Measurements from ENCODE around the gene RPL22.
A peak's percentile ranks its signal among the peaks of the same experiment; 100 is the strongest.

The RPL22 gene

DNA sequence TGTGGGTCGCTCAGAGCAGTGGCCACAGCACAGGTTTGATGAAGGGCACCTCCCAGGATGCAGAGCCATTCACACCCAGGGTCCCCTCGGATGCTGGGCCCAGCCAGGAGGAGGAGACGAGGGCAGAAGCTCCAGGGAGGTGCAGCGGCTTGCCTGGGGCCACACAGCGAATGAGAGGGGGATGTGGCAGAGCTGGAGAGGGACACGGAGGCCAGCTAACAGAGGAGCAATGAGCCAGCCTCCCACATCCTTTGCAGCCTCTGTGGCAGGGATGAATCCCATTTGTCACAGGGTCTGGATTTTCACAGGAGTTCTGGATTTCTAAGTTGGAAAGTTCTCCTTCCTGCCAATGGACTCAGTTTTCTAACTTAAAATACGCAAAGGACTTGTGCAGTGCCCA is 55.2 kb downstream of the RPL22 start:
- TF ChIP-seq, protein P1, sequence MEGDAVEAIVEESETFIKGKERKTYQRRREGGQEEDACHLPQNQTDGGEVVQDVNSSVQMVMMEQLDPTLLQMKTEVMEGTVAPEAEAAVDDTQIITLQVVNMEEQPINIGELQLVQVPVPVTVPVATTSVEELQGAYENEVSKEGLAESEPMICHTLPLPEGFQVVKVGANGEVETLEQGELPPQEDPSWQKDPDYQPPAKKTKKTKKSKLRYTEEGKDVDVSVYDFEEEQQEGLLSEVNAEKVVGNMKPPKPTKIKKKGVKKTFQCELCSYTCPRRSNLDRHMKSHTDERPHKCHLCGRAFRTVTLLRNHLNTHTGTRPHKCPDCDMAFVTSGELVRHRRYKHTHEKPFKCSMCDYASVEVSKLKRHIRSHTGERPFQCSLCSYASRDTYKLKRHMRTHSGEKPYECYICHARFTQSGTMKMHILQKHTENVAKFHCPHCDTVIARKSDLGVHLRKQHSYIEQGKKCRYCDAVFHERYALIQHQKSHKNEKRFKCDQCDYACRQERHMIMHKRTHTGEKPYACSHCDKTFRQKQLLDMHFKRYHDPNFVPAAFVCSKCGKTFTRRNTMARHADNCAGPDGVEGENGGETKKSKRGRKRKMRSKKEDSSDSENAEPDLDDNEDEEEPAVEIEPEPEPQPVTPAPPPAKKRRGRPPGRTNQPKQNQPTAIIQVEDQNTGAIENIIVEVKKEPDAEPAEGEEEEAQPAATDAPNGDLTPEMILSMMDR (IDR thresholded peaks at IDR 0.05; ENCODE audit: borderline replicate concordance, insufficient read depth, low read depth, low read length): no peak
- no peak overlapping the region for H3K4me3 ChIP-seq (ENCODE audit: low read depth, low read length)

DNA sequence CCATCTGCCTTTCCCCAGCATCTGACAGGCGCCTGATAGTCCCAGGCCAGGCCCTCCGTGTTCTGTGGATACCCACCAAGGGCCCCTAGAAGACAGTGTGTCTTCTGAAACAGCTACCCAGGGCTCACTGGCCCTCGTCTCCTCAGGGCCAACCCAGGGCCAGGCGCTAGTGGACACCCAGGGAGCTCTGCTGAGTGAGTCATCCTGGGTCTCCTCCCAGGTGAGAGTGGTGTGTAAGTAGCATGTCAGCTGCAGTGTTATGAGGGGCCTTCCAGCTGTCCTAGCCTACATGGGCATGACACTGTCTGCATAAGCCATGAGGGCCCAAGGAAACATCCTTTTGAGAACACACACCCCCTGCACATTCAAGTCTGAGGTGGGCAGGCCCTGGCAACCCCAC is 56.0 kb downstream of the RPL22 start:
- TF ChIP-seq, protein P1 (IDR thresholded peaks at IDR 0.05; ENCODE audit: borderline replicate concordance, insufficient read depth, low read depth, low read length): no peak
- H3K4me3 ChIP-seq (ENCODE audit: low read depth, low read length): no peak overlapping the region

DNA sequence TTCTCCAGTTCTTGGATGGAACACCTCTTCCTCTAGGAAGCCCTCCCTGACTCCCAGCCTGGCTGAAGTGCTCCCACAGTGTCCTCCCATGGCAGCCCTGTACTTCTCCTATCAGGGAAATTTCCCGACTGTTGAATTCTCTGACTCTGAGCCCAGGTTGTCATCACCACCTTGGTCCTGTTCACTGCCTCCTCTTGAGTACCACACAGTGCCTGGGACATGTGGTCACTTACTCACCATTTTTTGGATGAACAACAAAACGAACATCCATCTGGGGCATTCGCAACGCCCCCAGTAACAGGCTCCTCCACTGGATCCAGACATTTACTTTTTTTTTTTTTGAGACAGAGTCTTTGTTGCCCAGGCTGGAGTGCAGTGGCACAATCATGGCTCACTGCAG is 56.7 kb downstream of the RPL22 start:
- TF ChIP-seq, protein P1 (IDR thresholded peaks at IDR 0.05; ENCODE audit: borderline replicate concordance, insufficient read depth, low read depth, low read length): no peak
- no peak overlapping the region for H3K4me3 ChIP-seq (ENCODE audit: low read depth, low read length)

DNA sequence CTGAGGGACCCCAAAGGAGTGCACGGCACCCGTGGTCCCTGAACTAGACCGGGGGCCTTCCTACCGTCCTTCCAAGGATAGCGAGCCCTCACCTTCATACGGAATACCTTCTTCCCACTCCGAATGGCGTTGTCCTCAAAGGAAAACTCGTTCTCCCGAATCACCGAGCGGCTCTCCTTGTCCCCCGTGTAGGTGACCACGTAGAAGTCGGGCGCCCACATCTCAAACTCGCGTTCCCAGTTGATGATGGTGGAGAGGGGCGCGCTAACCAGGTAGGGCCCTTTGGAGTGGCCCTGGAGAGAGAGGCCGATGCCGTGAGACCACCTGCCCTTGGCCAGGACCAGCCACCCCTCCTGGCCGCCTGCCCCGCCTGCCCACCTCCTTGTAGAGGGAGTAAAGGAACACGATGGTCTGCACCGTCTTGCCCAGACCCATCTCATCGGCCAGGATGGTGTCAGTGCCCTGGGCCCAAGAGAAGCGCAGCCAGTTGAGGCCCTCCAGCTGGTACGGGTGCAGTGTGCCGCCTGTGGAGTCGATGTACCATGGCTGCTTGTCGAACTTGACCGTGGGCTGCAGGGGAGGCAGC is 57.3 kb downstream of the RPL22 start:
- TF ChIP-seq, protein P1 (IDR thresholded peaks at IDR 0.05; ENCODE audit: borderline replicate concordance, insufficient read depth, low read depth, low read length): no peak

DNA sequence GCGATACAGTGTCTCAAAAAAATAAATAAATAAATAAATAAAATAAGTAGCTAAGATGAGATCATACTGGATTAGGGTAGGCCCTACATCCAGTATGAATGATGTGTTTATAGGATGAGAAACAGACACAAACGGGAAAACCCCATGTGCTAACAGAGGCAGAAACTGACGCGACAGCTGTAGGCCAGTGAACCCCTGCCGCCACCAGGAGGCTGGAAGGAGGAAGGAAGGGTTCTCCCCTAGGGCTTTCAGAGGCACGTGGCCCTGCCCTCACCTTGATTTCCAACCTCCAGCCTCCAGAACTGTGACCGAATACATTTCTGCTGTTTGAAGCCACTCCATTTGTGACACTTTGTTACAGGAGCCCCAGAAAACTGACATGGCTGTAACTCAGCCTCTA is 57.8 kb downstream of the RPL22 start:
- TF ChIP-seq, protein P1 (IDR thresholded peaks at IDR 0.05; ENCODE audit: borderline replicate concordance, insufficient read depth, low read depth, low read length): peak; percentile 39; the same call in 1 of the 2 replicates
- H3K4me3 ChIP-seq (ENCODE audit: low read depth, low read length): no peak overlapping the region

More for the DNA sequence above, 57.3 kb downstream of the RPL22 start:
- no peak overlapping the region for H3K4me3 ChIP-seq (ENCODE audit: low read depth, low read length)

DNA sequence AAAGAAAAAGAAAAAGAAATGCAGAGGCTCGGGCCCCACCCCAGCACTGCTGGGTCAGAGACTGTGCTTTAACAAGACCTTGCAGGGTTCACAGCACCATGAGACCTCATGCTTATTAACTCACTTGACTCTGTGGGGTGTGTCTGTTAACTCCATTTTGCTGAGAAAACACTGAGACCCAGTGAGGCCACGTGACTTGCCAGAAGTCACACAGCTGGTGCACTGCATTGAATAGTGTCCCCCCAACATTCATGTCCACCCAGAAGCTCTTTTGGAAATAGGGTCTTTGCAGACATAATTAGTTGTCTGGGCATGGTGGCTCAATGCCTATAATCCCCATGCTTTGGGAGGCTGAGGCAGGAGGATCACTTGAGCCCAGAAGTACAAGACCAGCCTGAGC is 59.0 kb downstream of the RPL22 start:
- H3K4me3 ChIP-seq (ENCODE audit: low read depth, low read length): no peak overlapping the region
- TF ChIP-seq, protein P1 (IDR thresholded peaks at IDR 0.05; ENCODE audit: borderline replicate concordance, insufficient read depth, low read depth, low read length): no peak

DNA sequence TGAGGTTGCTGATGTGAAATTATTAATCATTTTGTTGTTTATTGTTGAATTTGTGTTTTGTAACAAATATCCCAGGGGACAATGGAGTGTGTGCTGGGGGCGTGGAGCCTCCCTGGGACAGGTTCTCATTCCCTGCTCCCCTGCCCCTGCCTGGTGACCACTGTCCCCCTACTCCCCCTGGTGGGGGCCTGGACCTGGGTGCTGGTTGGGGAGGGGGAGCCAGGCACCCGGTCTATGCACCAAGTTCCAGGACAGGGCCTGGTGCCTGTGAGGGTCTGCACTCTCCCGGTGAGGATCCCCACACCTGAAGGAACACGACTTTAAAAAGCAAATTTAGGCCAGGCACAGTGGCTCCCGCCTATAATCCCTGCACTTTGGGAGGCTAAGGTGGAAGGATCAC is 61.6 kb downstream of the RPL22 start:
- TF ChIP-seq, protein P1 (IDR thresholded peaks at IDR 0.05; ENCODE audit: borderline replicate concordance, insufficient read depth, low read depth, low read length): no peak
- H3K4me3 ChIP-seq (ENCODE audit: low read depth, low read length): no peak overlapping the region

Measured in GM12875 (cell line).